ENCODE measurements around the gene PTPRE. TPM values are rescaled to one million over a fixed set of nuclear protein-coding genes. Genes with fewer than 3 reads are reported as not detected.
A peak's percentile ranks its signal among the peaks of the same experiment; 100 is the strongest.

The PTPRE gene
- total RNA-seq, 1 experiment from 2014 or later: 12.3 TPM

DNA sequence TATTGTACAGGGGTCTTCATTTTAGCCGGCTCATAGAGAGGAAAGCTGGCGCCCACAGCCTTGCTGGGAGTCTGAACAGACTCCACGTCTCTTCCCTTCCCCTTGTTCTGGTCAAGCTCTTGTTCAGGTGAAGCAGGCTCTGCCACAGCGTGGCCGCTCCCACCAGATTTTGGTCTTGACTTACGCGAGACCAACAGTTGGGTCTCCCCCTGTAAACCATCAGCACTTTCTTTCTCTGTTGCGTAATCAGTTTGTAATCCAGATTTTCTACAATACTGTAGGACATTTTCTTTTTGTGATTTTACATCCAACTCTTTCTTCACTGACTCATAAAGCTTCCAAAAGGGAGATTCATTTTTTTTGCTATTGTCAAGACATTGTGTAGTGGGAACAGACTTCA is 208.5 kb downstream of the PTPRE start:
- H3K4me2 ChIP-seq (ENCODE audit: low read length): no peak overlapping the region
- H3K4me1 ChIP-seq (ENCODE audit: control insufficient read depth in 1 of 2, insufficient read depth in 2 of 2, low read length in 2 of 2): no peaks in the 10 kb centered on the region
- intact Hi-C loops (cut with micrococcal nuclease): no loop called here
- no peaks in the 10 kb centered on the region for H3K27me3 ChIP-seq (ENCODE audit: insufficient read depth, low read length)
- POLR2A ChIA-PET: no interaction called here
- no peak for ATAC-seq
- no peaks in the 10 kb centered on the region for H3K9me3 ChIP-seq (ENCODE audit: control insufficient read depth in 1 of 2, insufficient read depth in 1 of 2, low read depth in 1 of 2, low read length in 2 of 2)
- RAD21 ChIA-PET (ENCODE audit: low non-redundant PET in 1 of 2, low total read pairs in 2 of 2, uncharacterized antibody in 2 of 2, unreplicated experiment in 2 of 2): no interaction called here
- H3K79me2 ChIP-seq (ENCODE audit: insufficient read depth, low read length): peaks cover 99% of the 10 kb centered on the region
- peaks cover 87 to 96% of the 10 kb centered on the region in 2 experiments for H3K36me3 ChIP-seq (ENCODE audit: control insufficient read depth in 1 of 2, insufficient read depth in 2 of 2, low read length in 2 of 2)
- BruUV-seq (replicated peaks): TSS peak; percentile 32
- no peak overlapping the region for H3K9ac ChIP-seq (ENCODE audit: low read length)
- no peak overlapping the region for H2AFZ ChIP-seq (ENCODE audit: low read depth, low read length, poor library complexity, severe bottlenecking)
- no peak overlapping the region for H3K4me3 ChIP-seq (replicated peaks in 1 of 2; ENCODE audit: low read depth in 1 of 2, low read length in 2 of 2)
- TF ChIP-seq CEBPB (IDR thresholded peaks at IDR 0.05; ENCODE audit: low read depth): 0 out of 2 replicates have a peak, but pooled peaks have one; percentile 18
- TF ChIP-seq, protein P1, sequence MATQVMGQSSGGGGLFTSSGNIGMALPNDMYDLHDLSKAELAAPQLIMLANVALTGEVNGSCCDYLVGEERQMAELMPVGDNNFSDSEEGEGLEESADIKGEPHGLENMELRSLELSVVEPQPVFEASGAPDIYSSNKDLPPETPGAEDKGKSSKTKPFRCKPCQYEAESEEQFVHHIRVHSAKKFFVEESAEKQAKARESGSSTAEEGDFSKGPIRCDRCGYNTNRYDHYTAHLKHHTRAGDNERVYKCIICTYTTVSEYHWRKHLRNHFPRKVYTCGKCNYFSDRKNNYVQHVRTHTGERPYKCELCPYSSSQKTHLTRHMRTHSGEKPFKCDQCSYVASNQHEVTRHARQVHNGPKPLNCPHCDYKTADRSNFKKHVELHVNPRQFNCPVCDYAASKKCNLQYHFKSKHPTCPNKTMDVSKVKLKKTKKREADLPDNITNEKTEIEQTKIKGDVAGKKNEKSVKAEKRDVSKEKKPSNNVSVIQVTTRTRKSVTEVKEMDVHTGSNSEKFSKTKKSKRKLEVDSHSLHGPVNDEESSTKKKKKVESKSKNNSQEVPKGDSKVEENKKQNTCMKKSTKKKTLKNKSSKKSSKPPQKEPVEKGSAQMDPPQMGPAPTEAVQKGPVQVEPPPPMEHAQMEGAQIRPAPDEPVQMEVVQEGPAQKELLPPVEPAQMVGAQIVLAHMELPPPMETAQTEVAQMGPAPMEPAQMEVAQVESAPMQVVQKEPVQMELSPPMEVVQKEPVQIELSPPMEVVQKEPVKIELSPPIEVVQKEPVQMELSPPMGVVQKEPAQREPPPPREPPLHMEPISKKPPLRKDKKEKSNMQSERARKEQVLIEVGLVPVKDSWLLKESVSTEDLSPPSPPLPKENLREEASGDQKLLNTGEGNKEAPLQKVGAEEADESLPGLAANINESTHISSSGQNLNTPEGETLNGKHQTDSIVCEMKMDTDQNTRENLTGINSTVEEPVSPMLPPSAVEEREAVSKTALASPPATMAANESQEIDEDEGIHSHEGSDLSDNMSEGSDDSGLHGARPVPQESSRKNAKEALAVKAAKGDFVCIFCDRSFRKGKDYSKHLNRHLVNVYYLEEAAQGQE (IDR thresholded peaks at IDR 0.05; ENCODE audit: low read depth): no peak
- no peak for TF ChIP-seq ZNF274 (IDR thresholded peaks at IDR 0.05; ENCODE audit: low read depth, low read length)
- TF ChIP-seq RAD21 (IDR thresholded peaks at IDR 0.05; ENCODE audit: low read depth): no peak
- no peaks in the 10 kb centered on the region for H3K9me2 ChIP-seq (ENCODE audit: insufficient read depth)
- H4K20me1 ChIP-seq (ENCODE audit: insufficient read depth): peaks cover 15% of the 10 kb centered on the region; the same call in 1 of the 2 replicates
- no peak overlapping the region for H3K27ac ChIP-seq (ENCODE audit: low read depth, low read length)
- no peak for DNase-seq (ENCODE audit: low read depth, low spot score)
- CTCF ChIA-PET: interaction anchor here (0.8 kb wide), 1 partner anchor 46 kb away, joined by 3 read pairs; no protein-coding TSS in a partner anchor

DNA sequence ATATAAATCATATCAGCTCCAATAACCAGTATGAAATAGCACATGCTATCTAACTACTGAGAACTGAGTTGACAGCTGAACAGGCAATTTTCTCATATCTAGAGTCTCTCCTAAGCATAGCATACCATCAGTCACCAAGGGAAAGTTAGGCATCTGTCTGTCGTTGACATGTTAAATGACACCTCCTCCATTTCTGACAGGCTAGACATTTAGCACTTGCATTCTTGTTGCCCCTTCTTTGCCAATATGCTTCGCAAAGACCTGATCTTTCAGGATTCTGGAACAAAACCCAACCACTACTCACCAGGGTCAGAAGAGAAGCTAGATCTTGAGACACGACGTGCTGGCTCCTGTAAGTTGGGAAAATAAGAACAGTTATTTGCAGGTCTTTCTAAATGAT is 209.3 kb downstream of the PTPRE start:
- ChIA-PET CTCF (interaction anchor here (0.8 to 1.4 kb wide), 3 partner anchors 19 to 47 kb away, joined by 3 to 5 read pairs (median 3); no protein-coding TSS in a partner anchor), POLR2A (no interaction called here), RAD21 (ENCODE audit: low non-redundant PET in 1 of 2, low total read pairs in 2 of 2, uncharacterized antibody in 2 of 2, unreplicated experiment in 2 of 2) (no interaction called here)
- Histone ChIP-seq H3K27me3 (ENCODE audit: insufficient read depth, low read length) (no peaks in the 10 kb centered on the region), H3K79me2 (ENCODE audit: insufficient read depth, low read length) (peaks cover 100% of the 10 kb centered on the region), H3K4me3 (replicated peaks in 1 of 2; ENCODE audit: low read depth in 1 of 2, low read length in 2 of 2) (no peak overlapping the region), H3K9ac (ENCODE audit: low read length) (no peak overlapping the region), H3K4me1 (ENCODE audit: control insufficient read depth in 1 of 2, insufficient read depth in 2 of 2, low read length in 2 of 2) (no peaks in the 10 kb centered on the region), H3K36me3 (ENCODE audit: control insufficient read depth in 1 of 2, insufficient read depth in 2 of 2, low read length in 2 of 2) (peaks cover 82 to 95% of the 10 kb centered on the region in 2 experiments), H3K27ac (ENCODE audit: low read depth, low read length) (no peak overlapping the region), H2AFZ (ENCODE audit: low read depth, low read length, poor library complexity, severe bottlenecking) (no peak overlapping the region), H3K9me3 (ENCODE audit: control insufficient read depth in 1 of 2, insufficient read depth in 1 of 2, low read depth in 1 of 2, low read length in 2 of 2) (no peaks in the 10 kb centered on the region), H3K4me2 (ENCODE audit: low read length) (no peak overlapping the region), H3K9me2 (ENCODE audit: insufficient read depth) (no peaks in the 10 kb centered on the region), H4K20me1 (ENCODE audit: insufficient read depth) (peaks cover 22% of the 10 kb centered on the region; the same call in 1 of the 2 replicates)
- ATAC-seq: no peak
- TF ChIP-seq JUND (IDR thresholded peaks at IDR 0.05): no peak
- TF ChIP-seq ZFX (IDR thresholded peaks at IDR 0.05): no peak
- TF ChIP-seq EZH2 (IDR thresholded peaks at IDR 0.05): no peak
- BruUV-seq (replicated peaks): no TSS peak
- DNase-seq (ENCODE audit: low read depth, low spot score): no peak
- intact Hi-C loops (cut with micrococcal nuclease): no loop called here

Measured in HCT116 (cell line).